HG03025 (cell line): ENCODE measurements around the gene CAPZA1.
"Not testable (repeated sequence)": the region's sequence is repeated elsewhere in the genome, so short reads cannot be mapped to it uniquely, and the experiment has no call there.

ENCODE experiments used
- ATAC-seq: cut with Tn5 transposase; IDR thresholded peaks from one replicate; pipeline ENCODE4 v1.9.1; 2021; ENCODE audit warnings: mild to moderate bottlenecking, moderate library complexity; ENCODE audit not compliant: unreplicated experiment, low FRiP score

CAPZA1 gene

DNA sequence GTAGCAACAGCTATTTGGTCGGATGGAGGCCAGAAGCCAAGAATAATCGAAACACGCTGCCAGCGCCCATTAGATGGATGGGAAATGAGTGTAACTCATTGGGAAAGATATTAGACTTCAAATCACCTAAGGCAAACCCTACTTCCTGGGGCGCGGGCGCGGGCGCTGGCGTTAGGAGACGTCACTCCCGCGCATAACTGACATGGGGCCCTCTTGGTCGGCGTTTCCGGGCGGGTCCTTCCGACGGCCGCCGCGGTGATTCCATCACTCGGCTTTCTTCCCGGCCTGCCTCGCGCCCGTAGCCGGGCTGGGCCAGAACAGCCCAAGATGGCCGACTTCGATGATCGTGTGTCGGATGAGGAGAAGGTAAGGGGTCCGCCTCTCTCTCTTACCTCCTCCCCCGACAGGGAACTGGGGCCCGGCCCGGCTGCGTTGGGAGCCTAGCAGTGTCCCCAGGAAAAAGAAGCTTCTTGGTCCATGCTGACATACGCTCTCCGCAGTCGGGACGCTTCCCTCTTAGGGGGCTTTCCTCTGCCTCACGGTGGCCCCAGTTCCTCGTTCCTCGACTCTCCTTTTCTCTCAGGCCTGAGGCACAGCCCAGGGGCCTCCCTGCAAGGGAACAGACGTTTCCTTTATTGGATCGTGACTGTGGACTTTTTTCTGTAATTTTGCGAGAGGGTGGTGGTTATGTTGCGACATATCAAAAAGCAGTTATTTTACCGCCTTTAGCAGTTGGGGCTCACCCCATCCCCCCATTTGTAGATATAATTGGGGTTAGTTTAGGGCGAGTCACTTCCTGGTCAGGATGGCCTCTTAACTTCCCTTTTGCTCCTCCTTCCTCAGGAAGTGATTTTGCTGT is at the start of gene CAPZA1:
Gene CAPZA1 (plus strand): TSS at position 315 of the 859 bp plus-strand sequence. CDS start 13 bp downstream, at position 328.
- ATAC-seq, result peak; percentile 72

DNA sequence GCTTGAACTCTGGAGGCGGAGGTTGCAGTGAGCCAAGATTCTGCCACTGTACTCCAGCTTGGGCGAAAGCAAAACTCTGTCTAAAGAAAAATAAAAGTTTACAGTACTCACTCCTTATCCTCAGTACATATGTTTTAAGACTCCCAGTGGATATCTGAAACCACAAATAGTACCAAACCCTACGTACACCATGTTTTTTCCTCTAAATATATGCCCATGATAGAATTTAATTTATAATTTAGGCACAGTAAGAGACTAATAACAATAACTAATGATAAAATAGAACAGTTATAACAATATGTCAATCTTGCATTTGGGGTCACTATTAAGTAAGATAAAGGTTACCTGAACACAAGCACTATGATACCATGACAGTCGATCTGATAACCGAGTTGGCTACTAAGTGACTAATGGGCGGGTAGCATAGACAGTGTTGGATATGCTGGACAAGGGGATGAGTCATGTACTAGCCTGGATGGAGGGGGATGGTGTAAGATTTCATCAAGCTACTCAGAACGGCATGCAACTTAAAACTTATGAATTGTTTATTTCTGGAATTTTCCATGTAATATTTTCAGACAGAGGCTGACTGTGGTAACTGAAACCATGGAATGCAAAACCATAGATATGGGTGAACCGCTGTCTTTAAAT is 44.4 kb upstream of the CAPZA1 start:
- no peak for ATAC-seq

DNA sequence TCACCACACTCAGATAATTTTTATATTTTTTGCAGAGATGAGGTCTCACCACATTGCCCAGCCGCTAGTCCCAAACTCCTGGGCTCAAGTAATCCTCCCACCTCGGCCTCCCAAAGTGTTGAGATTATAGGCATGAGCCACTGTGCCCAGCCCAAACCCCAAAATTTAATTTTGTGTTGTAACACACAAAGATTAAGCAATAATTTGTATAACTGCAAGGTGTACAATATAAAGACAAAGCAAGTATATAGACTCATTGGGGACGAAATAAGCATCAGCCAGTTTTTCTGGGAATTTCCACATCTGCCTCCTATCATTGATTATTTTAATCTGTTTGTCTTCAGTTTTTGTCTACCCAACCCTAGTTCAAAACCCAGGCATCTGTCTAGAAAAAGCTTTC is 43.4 kb upstream of the CAPZA1 start:
- ATAC-seq, result no peak

DNA sequence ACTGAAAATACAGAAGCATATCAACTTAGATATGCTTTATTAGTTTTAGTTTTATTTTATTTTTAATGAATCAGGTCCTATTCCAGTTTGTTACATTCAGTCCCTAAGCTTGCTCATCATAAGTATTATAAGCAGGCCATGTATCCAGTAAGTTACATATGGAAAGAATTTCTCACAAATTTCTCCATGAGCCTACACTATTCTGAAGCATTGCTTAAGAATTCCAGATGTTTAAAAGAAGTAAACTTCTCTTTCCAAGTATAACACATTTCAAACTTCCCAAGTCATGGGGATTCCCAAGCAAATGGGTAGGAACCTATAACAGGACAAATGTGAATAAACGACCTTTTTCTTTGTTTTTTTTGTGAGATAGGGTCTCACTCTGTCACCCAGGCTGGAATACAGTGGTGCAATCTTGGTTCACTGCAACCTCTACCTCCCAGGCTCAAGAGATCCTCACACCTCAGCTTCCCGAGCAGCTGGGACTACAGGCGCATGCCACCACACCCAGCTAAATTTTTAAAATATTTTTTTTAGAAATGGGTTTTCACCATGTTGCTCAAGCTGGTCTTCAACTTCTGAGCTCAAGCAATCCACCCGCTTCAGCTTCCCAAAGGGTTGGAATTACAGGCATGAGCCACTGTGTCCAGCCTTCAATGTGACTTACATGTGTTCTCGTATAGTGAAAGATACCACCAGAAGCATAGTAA is 39.7 kb upstream of the CAPZA1 start:
- no peak for ATAC-seq

DNA sequence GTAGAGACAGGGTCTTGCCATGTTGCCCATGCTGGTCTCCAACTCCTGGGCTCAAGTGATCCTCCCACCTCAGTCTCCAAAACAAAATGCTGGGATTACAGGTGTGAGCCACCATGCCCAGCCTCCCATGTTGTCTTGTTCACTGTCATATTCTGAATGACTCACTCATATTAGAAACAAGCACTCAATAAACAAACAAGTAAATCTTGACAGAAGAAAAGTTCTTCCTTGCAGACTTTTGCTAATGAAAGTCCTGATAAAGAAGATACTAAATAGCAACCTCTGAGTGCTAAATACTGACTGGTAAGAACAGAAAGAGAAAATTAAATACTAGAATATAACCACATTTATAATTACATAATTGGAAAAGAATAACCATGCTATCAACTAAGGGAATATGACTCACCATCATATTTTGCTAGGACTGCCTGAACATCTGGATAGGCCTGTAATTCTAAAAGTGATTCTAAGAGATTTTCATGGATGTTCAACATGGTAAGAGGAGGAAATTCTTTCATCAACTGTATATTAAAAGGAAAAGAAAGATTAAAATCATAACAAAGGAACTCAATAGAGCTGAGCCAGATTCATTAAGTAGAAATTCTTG is 37.9 kb upstream of the CAPZA1 start:
- no peak for ATAC-seq

DNA sequence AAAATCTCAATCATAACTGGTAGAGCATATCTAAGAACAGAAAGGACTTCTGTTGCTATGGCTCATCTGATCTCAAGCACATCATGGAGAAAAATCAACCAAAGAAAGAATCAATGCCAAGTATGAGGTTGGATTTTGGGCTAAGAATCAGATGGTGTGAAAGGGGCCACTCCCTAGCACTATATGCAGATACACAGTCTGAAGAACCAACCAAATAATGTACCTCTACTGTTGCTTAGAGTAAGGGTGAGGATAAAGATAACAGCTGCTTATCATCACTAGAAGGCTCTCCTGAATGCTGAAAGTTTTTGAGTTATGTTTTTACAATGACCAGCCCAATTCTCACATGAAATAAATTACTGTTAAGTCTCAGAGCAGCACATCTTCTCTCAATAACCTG is 36.3 kb upstream of the CAPZA1 start:
- ATAC-seq, result no peak

DNA sequence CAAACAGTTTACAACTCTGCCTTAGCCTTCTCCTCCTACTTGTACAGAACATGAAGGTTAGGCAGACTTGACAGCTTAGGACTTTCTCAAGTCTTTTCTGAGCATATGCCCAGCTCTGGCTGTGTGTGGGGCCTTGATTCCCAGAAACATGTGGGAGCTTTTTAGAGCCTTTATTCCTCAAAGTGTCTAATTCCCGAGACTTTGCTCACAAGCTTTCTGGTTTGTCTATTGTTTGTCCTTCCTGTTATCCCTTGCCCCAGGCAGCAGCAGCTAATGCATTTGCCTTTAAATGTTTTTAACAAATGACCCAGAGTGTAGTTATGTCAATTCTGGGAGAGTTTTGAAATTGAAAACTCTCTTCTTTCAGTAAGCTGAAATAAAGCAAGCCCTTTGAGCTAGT is 29.9 kb upstream of the CAPZA1 start:
- ATAC-seq, result no peak

DNA sequence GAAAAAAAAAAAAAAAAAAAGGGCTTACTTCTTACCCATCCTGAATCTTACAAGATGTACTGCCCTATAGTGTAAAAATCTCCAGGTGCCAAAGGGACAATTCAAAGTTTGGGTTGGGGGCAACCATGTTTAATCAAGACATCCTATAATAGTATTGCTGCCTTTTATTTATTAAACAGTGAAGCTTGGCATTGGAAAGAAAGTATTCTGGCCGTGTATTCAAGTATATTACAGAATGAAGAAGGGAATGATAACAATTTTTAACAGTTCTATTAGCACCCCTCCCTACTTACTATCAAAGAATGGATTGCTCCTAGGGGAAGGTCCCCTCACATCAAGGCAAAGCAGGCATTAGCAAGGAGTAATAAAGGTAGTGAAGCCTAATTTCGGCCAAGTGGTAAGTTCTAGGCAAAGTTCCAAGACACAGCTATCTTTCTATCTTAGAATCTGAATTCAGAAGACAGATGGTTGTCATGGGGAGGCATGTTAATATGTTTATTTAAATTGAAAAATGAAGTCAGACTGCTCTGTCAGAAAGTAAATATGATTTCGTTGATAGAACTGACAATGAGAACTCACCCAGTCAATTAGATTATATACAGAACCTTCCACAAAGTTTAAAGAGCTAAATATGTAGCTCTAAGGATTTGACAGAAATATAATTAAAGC is 25.3 kb upstream of the CAPZA1 start:
- ATAC-seq, result no peak

DNA sequence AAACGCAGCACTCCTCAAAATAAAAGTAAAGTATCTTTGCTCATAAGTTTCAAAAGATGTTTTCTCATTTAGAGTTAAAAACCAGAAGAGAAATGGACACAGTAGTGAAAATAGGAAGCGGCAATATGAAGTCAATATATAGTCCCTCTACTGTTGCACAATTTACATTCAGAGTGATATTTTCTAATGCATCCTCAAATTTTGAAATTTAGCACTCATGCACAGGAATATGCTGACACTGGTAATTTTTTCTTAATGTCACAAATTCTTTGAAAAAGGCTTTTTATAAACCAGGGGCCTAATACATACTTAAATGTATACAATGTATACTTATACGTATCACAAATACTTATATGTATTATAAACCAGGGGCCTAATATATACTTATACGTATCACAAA is 20.2 kb upstream of the CAPZA1 start:
- ATAC-seq, result no peak

DNA sequence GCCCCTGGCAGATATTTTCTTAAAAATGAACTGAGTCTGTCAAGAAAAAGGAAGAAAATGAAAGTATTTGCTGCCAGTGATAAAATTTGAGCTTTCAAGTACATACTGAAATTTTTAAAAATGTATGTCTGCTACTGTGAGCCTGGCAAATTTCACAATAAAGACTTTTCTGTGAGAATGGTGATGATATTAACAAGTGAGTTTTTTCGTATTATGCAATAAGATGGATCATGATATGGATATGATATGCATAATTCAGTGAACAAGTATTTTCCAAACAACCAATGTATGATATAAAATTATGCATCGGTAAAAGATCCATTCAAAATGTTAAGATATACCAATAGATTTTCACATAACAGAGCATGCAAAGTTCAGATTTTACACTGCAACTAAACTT is 16.6 kb upstream of the CAPZA1 start:
- no peak for ATAC-seq

DNA sequence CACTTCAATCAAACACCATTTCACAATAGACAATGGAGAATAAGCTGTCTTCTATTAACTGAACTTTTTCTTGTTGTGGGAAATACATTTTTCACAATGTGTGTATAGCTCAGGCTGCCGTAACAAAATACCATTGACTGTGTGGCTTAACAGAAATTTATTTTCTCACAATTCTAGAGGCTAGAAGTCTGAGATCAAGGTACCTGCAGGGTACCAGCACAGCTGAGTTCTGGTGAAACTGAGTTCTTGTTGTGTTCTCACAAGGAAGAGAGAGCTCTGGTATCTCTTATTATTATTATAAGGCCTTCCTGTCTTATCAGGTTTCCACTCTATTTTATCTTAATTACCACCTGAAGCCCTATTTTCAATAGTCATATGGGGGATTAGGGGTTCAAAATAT is 16.1 kb upstream of the CAPZA1 start:
- ATAC-seq, result no peak

DNA sequence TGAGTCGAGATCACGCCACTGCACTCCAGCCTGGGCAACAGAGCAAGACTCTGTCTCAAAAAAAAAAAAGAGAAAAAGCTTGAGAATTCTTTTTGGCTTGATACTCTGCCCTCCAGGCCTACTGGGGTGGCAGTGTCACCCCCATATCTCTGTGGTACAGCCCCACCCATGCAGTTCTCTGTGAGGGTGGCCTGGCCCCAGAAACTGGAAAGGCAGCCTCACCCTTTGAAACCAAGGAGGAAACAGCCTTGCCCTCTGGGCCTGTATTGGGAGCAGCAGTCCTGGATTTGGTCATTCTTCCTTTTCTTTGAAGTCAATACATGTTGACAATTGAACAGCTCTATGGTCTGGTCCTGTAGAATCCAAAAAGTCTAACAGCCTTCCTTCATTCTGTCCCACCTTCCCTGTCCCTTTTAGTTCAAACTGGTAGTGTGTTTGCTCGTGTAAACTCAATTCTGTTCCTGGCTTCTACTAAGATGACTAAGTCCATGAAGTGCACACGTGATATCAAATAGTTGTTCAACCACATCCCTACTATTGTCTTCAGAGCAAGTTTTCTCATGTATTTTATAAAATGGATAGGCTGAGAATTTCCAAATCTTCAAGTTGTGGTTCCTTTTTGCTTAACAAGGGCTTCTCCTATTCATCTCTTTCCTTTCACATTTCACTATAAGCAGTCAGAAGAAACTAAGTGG is 13.9 kb upstream of the CAPZA1 start:
- no peak for ATAC-seq

DNA sequence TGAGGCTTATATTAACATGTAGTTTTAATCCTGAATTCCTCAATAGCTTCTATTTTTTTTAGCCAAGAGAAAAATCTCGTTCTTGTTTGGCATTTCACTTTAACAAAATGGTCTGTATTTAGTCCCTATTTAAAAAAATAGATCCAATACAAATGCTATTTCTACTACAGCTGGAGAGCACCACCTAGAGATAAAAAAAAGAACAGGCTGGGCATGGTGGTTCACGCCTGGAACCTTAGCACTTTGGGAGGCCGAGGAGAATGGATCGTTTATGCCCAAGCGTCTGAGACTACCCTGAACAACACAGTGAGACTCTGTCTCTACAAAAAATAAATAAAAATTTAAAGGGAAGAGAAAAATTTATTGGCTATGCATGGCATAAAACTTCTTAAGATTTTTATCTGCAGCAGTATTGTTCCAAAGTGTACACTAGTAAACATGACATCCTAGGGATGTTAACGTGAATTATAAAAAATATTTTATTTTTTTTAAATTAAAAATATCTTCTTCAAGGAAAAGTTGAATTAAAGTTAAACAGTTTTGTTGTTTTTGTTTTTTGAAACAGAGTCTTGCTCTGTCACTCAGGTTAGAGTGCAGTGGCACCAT is 5.1 kb upstream of the CAPZA1 start:
- no peak for ATAC-seq

DNA sequence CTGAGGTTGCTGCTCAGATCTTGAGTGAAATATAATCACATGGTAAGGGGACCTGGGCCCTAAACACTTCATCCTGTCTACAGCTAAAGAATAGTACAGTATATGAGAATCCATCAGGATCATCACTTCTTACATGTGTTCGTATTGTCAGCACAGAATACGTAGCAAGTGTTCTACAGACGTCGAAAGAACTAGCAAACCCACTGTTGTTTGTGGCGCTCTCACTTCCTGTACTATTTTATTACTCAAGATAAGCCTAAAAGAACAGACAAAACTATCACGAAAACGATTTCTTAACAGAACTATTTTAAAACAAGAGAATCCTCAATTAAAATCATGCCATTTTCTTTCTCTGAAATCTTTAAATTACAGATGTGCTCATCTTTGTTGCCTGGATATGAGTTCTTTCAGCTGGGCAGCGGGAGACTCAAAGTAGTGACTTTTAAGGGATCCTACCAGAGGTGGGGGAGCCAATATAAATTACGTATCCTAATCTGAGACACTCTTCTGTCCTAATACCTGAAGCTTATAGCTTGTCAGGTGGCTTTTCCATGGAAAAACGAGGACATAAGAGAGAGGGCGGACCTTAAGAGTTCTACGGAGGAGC is 1.4 kb upstream of the CAPZA1 start:
- ATAC-seq, result no peak

DNA sequence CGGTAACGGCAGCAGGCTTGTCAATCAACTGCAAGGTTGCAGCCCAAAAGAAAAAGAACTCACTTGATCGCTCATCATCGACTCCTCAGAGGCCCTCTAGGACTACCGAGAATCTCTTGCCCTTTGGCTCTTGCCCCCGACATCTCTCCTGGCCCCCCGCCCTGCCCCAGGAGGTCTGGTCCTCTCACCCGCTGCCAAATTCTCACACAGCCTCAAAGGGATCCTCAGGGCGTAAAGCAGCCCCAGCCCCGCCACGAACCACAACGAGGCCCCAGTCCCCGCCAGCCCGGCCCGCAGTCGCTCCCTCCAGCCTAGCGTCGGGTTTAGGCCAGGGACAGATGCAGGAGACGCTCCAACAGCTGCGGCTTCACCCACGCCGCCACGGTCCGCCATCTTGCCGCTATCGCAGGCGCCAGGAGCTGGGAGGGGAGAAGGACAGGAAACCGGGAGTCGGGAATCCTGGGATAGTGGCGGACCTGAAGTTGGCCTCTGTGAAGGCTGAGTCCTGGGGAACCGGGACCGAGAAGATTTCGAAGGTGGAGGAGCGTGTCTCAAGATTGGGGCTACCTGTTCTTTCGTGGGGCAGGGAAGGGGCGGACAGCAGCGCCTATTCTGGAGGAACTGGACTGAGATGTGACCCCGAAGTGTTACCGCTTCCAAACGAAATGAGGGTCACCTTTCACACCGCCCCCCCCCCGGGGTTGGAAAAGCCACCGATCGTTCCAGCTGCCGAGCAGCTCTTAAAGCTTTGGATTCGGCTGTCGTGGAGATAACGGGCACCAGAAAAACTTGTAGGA is 713 bp upstream of the CAPZA1 start, which contains the start of gene ST7L:
Gene ST7L (minus strand): TSS at position 421 of the 797 bp plus-strand sequence. CDS start 28 bp downstream, at position 393.
- ATAC-seq, result no peak

DNA sequence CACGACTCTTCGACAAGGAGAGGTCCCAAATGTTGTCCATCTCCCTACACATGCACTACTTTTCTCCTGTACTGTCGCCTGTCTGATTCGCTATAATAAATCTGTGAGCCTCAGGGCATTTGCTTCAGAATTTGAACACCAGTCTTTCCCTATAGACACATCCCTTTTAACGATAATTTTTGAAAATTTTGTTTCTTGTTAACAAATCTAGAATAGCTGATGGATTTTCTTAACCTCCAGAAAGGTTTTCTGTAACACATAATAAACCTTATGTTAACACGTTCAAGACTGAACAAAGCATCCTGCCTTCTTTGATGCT is 704 bp downstream of the CAPZA1 start:
- no peak for ATAC-seq

DNA sequence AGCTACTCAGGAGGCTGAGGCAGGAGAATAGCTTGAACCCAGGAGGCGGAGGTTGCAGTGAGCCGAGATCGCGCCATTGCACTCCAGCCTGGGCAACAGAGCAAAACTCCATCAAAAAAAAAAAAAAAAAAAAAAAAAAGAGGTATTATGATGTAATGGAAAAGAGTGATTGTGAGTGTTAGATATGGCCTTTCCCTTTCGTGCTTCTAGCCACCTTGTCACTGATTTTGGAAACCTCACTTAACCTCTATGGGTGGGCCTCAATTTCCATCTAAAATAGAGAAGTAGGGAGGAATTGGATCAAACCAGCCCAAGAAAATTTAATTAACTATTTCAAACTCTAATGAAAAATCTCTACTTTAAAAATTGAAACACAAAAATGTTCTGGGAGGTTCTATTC is 4.9 kb downstream of the CAPZA1 start:
- ATAC-seq, result not testable (repeated sequence)

DNA sequence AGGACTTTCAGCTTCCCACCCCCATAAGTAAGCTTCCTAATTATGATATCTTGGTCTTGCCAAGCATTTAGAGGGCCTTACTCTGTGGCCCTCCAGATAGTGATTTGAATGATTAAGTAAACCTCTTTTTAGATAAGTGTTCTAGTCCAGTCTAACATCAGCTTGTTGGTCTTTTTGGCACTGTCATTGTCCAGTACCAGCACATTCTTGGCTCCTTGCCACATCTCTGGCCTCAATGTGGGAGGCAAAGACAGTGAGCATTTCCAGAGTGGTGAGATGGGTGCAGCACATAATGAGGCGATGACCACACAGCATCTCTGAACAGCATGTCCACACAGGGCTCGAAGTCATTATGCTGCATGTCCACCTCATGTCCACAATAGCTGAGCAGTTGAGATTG is 6.1 kb downstream of the CAPZA1 start:
- no peak for ATAC-seq
